Ovary (tissue), 1 donor: ENCODE measurements around the gene SNX24.

Experiments used
- EP300 ChIP-seq: sonication (generic); formaldehyde crosslinking; IDR thresholded peaks from one replicate; pipeline ENCODE4 v1.6.1; 2017; ENCODE audit warnings: antibody characterized with exemption
- POLR2A ChIP-seq: fragments of 450-650 bp; IDR thresholded peaks from one replicate; pipeline ENCODE4 v1.6.1; 2017; ENCODE audit warnings: antibody characterized with exemption, mild to moderate bottlenecking, moderate library complexity

GRCh38 chr5:122915717-122916461 is 70.5 kb downstream of the SNX24 start:
- TF ChIP-seq EP300 (no peak), POLR2A (no peak)
